ENCODE measurements around the gene CETP.
"Not testable (repeated sequence)": the region's sequence is repeated elsewhere in the genome, so short reads cannot be mapped to it uniquely, and the experiment has no call there.

CETP gene

GRCh38 chr16:56980201-56980535 lies 18.4 kb downstream of the CETP start:
- in situ Hi-C loops (cut with MboI; ENCODE audit: low sequenced_read_pairs) = no loop called here

GRCh38 chr16:56980792-56981724 lies 19.3 kb downstream of the CETP start:
- in situ Hi-C loops (cut with MboI; ENCODE audit: low sequenced_read_pairs) = no loop called here

GRCh38 chr16:56981729-56982271 lies 20.1 kb downstream of the CETP start:
- in situ Hi-C loops (cut with MboI; ENCODE audit: low sequenced_read_pairs) = no loop called here

- in situ Hi-C loops (cut with MboI; ENCODE audit: low sequenced_read_pairs) = no loop called here
Observed at GRCh38 chr16:56982695-56983094, 20.9 kb downstream of the CETP start.

- in situ Hi-C loops (cut with MboI; ENCODE audit: low sequenced_read_pairs) = no loop called here
Observed at GRCh38 chr16:56983211-56983751, 21.5 kb downstream of the CETP start.

GRCh38 chr16:56984639-56985038 lies 22.9 kb downstream of the CETP start:
- in situ Hi-C loops (cut with MboI; ENCODE audit: low sequenced_read_pairs) = no loop called here

GRCh38 chr16:56985288-56985961 lies 23.7 kb downstream of the CETP start:
- in situ Hi-C loops (cut with MboI; ENCODE audit: low sequenced_read_pairs) = no loop called here

- in situ Hi-C loops (cut with MboI; ENCODE audit: low sequenced_read_pairs) = no loop called here
Observed at GRCh38 chr16:56985962-56986360, 24.2 kb downstream of the CETP start.

- in situ Hi-C loops (cut with MboI; ENCODE audit: low sequenced_read_pairs) = no loop called here
Observed at GRCh38 chr16:56986361-56986760, 24.6 kb downstream of the CETP start.

GRCh38 chr16:56986908-56987307 lies 25.2 kb downstream of the CETP start:
- in situ Hi-C loops (cut with MboI; ENCODE audit: low sequenced_read_pairs) = not testable (repeated sequence)

- in situ Hi-C loops (cut with MboI; ENCODE audit: low sequenced_read_pairs) = no loop called here
Observed at GRCh38 chr16:56987692-56988091, 25.9 kb downstream of the CETP start.

- in situ Hi-C loops (cut with MboI; ENCODE audit: low sequenced_read_pairs) = no loop called here
Observed at GRCh38 chr16:56988161-56988947, 26.6 kb downstream of the CETP start.

GRCh38 chr16:56988948-56989945 lies 27.5 kb downstream of the CETP start, which contains the start of gene NLRC5:
TSS of gene NLRC5 (plus strand) at chr16:56989557. CDS start at chr16:57020713, 31,156 bp downstream.
- in situ Hi-C loops (cut with MboI; ENCODE audit: low sequenced_read_pairs) = no loop called here

GRCh38 chr16:56989988-56990387 lies 28.2 kb downstream of the CETP start:
- in situ Hi-C loops (cut with MboI; ENCODE audit: low sequenced_read_pairs) = no loop called here

GRCh38 chr16:56990407-56991286 lies 28.9 kb downstream of the CETP start:
- in situ Hi-C loops (cut with MboI; ENCODE audit: low sequenced_read_pairs) = no loop called here

GRCh38 chr16:56992431-56992830 lies 30.7 kb downstream of the CETP start:
- in situ Hi-C loops (cut with MboI; ENCODE audit: low sequenced_read_pairs) = not testable (repeated sequence)

- in situ Hi-C loops (cut with MboI; ENCODE audit: low sequenced_read_pairs) = no loop called here
Observed at GRCh38 chr16:56993204-56993603, 31.5 kb downstream of the CETP start.

GRCh38 chr16:56994311-56994710 lies 32.6 kb downstream of the CETP start:
- in situ Hi-C loops (cut with MboI; ENCODE audit: low sequenced_read_pairs) = no loop called here

All from hTERT RPE-1 (cell line).